ENCODE results near the gene HK3. TPM values are rescaled to one million over a fixed set of nuclear protein-coding genes. Genes with fewer than 3 reads are reported as not detected.
A peak's percentile ranks its signal among the peaks of the same experiment; 100 is the strongest.
"Not testable (repeated sequence)": the region's sequence is repeated elsewhere in the genome, so short reads cannot be mapped to it uniquely, and the experiment has no call there.

HK3 gene
- total and polyA plus RNA-seq, 7 experiments from 2014 or later, result 0.27 to 118 (median 2.0) TPM; not detected in 1

- peaks cover 15 to 33% (median 19%) of the 10 kb centered on the region in 5 donors for H3K27me3 Mint-ChIP-seq
- Histone ChIP-seq H3K4me3 (ENCODE audit: low read length) (no peak overlapping the region), H3K36me3 (ENCODE audit: control insufficient read depth in 2 of 3, insufficient read depth in 3 of 3, low read length in 3 of 3) (no peaks in the 10 kb centered on the region), H3K27me3 (ENCODE audit: control insufficient read depth in 2 of 2, insufficient read depth in 2 of 2, low read length in 2 of 2) (no peaks in the 10 kb centered on the region), H3K27ac (ENCODE audit: low read depth, low read length) (no peak overlapping the region), H3K9me3 (ENCODE audit: control insufficient read depth in 2 of 3, low read length in 3 of 3) (no peaks in the 10 kb centered on the region), H3K4me1 (ENCODE audit: control insufficient read depth in 2 of 2, insufficient read depth in 2 of 2, low read length in 2 of 2) (peaks cover 0 to 7% of the 10 kb centered on the region in 2 donors)
- H3K4me1 Mint-ChIP-seq, result peaks cover 0 to 18% (median 9%) of the 10 kb centered on the region in 7 donors
- intact Hi-C loops (cut with micrococcal nuclease), result no loop called here
- peaks cover 0 to 1% (median 0%) of the 10 kb centered on the region in 5 donors for H3K36me3 Mint-ChIP-seq
- DNase-seq (no peak), ATAC-seq (peak; percentile 28)
- no peak overlapping the region for H3K27ac Mint-ChIP-seq
- CTCF ChIA-PET, result no interaction called here
- peaks cover 0 to 2% (median 0%) of the 10 kb centered on the region in 11 donors for H3K9me3 Mint-ChIP-seq
- POLR2A ChIA-PET, result no interaction called here
- H3K4me3 Mint-ChIP-seq, result no peak overlapping the region
Observed at GRCh38 chr5:176875783-176876505, 23.2 kb downstream of the HK3 start.

- Histone ChIP-seq H3K36me3 (ENCODE audit: control insufficient read depth in 2 of 3, insufficient read depth in 3 of 3, low read length in 3 of 3) (no peaks in the 10 kb centered on the region), H3K9me3 (ENCODE audit: control insufficient read depth in 2 of 3, low read length in 3 of 3) (no peaks in the 10 kb centered on the region), H3K27me3 (ENCODE audit: control insufficient read depth in 2 of 2, insufficient read depth in 2 of 2, low read length in 2 of 2) (no peaks in the 10 kb centered on the region), H3K4me1 (ENCODE audit: control insufficient read depth in 2 of 2, insufficient read depth in 2 of 2, low read length in 2 of 2) (peaks cover 0 to 7% of the 10 kb centered on the region in 2 donors), H3K4me3 (ENCODE audit: low read length) (no peak overlapping the region), H3K27ac (ENCODE audit: low read depth, low read length) (no peak overlapping the region)
- no peak overlapping the region for H3K27ac Mint-ChIP-seq
- DNase-seq (no peak), ATAC-seq (no peak)
- H3K36me3 Mint-ChIP-seq, result peaks cover 0 to 1% (median 0%) of the 10 kb centered on the region in 5 donors
- ChIA-PET CTCF (no interaction called here), POLR2A (no interaction called here)
- no peak overlapping the region for H3K4me3 Mint-ChIP-seq
- H3K27me3 Mint-ChIP-seq, result peaks cover 15 to 33% (median 19%) of the 10 kb centered on the region in 5 donors
- peaks cover 0 to 4% (median 0%) of the 10 kb centered on the region in 11 donors for H3K9me3 Mint-ChIP-seq
- peaks cover 0 to 25% (median 9%) of the 10 kb centered on the region in 7 donors for H3K4me1 Mint-ChIP-seq
- intact Hi-C loops (cut with micrococcal nuclease), result no loop called here
Observed at GRCh38 chr5:176875014-176875550, 24.1 kb downstream of the HK3 start.

GRCh38 chr5:176874198-176874780 lies 24.9 kb downstream of the HK3 start:
- no peak overlapping the region for H3K27ac Mint-ChIP-seq
- ATAC-seq (no peak), DNase-seq (no peak)
- H3K36me3 ChIP-seq (ENCODE audit: control insufficient read depth in 2 of 3, insufficient read depth in 3 of 3, low read length in 3 of 3), result no peaks in the 10 kb centered on the region
- POLR2A ChIA-PET, result no interaction called here
- H3K4me1 Mint-ChIP-seq, result peaks cover 0 to 27% (median 9%) of the 10 kb centered on the region in 7 donors
- H3K4me3 Mint-ChIP-seq, result no peak overlapping the region
- H3K9me3 ChIP-seq (ENCODE audit: control insufficient read depth in 2 of 3, low read length in 3 of 3), result no peaks in the 10 kb centered on the region
- intact Hi-C loops (cut with micrococcal nuclease), result no loop called here
- peaks cover 0 to 4% (median 0%) of the 10 kb centered on the region in 11 donors for H3K9me3 Mint-ChIP-seq
- H3K36me3 Mint-ChIP-seq, result peaks cover 0 to 1% (median 0%) of the 10 kb centered on the region in 5 donors
- H3K27me3 Mint-ChIP-seq, result peaks cover 15 to 33% (median 19%) of the 10 kb centered on the region in 5 donors
- H3K4me3 ChIP-seq (ENCODE audit: low read length), result no peak overlapping the region
- H3K27ac ChIP-seq (ENCODE audit: low read depth, low read length), result no peak overlapping the region
- H3K4me1 ChIP-seq (ENCODE audit: control insufficient read depth in 2 of 2, insufficient read depth in 2 of 2, low read length in 2 of 2), result peaks cover 0 to 7% of the 10 kb centered on the region in 2 donors
- H3K27me3 ChIP-seq (ENCODE audit: control insufficient read depth in 2 of 2, insufficient read depth in 2 of 2, low read length in 2 of 2), result no peaks in the 10 kb centered on the region
- CTCF ChIA-PET, result no interaction called here

- H3K4me3 ChIP-seq (ENCODE audit: low read length), result no peak overlapping the region
- H3K27ac ChIP-seq (ENCODE audit: low read depth, low read length), result no peak overlapping the region
- no peak for ATAC-seq
- H3K27me3 Mint-ChIP-seq, result peaks cover 15 to 30% (median 19%) of the 10 kb centered on the region in 5 donors
- H3K4me3 Mint-ChIP-seq, result no peak overlapping the region
- POLR2A ChIA-PET, result no interaction called here
- peaks cover 0 to 7% of the 10 kb centered on the region in 2 donors for H3K4me1 ChIP-seq (ENCODE audit: control insufficient read depth in 2 of 2, insufficient read depth in 2 of 2, low read length in 2 of 2)
- H3K36me3 Mint-ChIP-seq, result peaks cover 0 to 1% (median 0%) of the 10 kb centered on the region in 5 donors
- H3K27ac Mint-ChIP-seq, result no peak overlapping the region
- peaks cover 0 to 4% (median 0%) of the 10 kb centered on the region in 11 donors for H3K9me3 Mint-ChIP-seq
- intact Hi-C loops (cut with micrococcal nuclease), result no loop called here
- no peaks in the 10 kb centered on the region for H3K36me3 ChIP-seq (ENCODE audit: control insufficient read depth in 2 of 3, insufficient read depth in 3 of 3, low read length in 3 of 3)
- no peaks in the 10 kb centered on the region for H3K27me3 ChIP-seq (ENCODE audit: control insufficient read depth in 2 of 2, insufficient read depth in 2 of 2, low read length in 2 of 2)
- H3K4me1 Mint-ChIP-seq, result peaks cover 0 to 27% (median 9%) of the 10 kb centered on the region in 7 donors
- DNase-seq, result no peak
- CTCF ChIA-PET, result no interaction called here
- no peaks in the 10 kb centered on the region for H3K9me3 ChIP-seq (ENCODE audit: control insufficient read depth in 2 of 3, low read length in 3 of 3)
Observed at GRCh38 chr5:176873541-176874172, 25.5 kb downstream of the HK3 start.

GRCh38 chr5:176873011-176873410 lies 26.1 kb downstream of the HK3 start:
- CTCF ChIA-PET, result not testable (repeated sequence)

GRCh38 chr5:176872586-176872985 lies 26.6 kb downstream of the HK3 start:
- H3K27ac Mint-ChIP-seq; H3K36me3 ChIP-seq (ENCODE audit: control insufficient read depth in 2 of 3, insufficient read depth in 3 of 3, low read length in 3 of 3); POLR2A ChIA-PET; H3K4me3 ChIP-seq (ENCODE audit: low read length); DNase-seq; H3K9me3 ChIP-seq (ENCODE audit: control insufficient read depth in 2 of 3, low read length in 3 of 3); ATAC-seq; H3K4me1 ChIP-seq (ENCODE audit: control insufficient read depth in 2 of 2, insufficient read depth in 2 of 2, low read length in 2 of 2); H3K27ac ChIP-seq (ENCODE audit: low read depth, low read length); H3K4me3 Mint-ChIP-seq; H3K36me3 Mint-ChIP-seq; intact Hi-C loops (cut with micrococcal nuclease); CTCF ChIA-PET; H3K27me3 ChIP-seq (ENCODE audit: control insufficient read depth in 2 of 2, insufficient read depth in 2 of 2, low read length in 2 of 2); H3K9me3 Mint-ChIP-seq: not testable (repeated sequence)
- H3K27me3 Mint-ChIP-seq, result peaks cover 15 to 31% (median 20%) of the 10 kb centered on the region in 5 donors
- peaks cover 0 to 27% (median 9%) of the 10 kb centered on the region in 7 donors for H3K4me1 Mint-ChIP-seq

More at GRCh38 chr5:176873011-176873410, 26.1 kb downstream of the HK3 start:
- Mint-ChIP-seq H3K27me3 (peaks cover 15 to 29% (median 19%) of the 10 kb centered on the region in 5 donors), H3K4me1 (peaks cover 0 to 27% (median 9%) of the 10 kb centered on the region in 7 donors)
- H3K4me1 ChIP-seq (ENCODE audit: control insufficient read depth in 2 of 2, insufficient read depth in 2 of 2, low read length in 2 of 2); H3K27ac Mint-ChIP-seq; H3K9me3 ChIP-seq (ENCODE audit: control insufficient read depth in 2 of 3, low read length in 3 of 3); H3K4me3 ChIP-seq (ENCODE audit: low read length); intact Hi-C loops (cut with micrococcal nuclease); H3K27ac ChIP-seq (ENCODE audit: low read depth, low read length); H3K4me3 Mint-ChIP-seq; H3K27me3 ChIP-seq (ENCODE audit: control insufficient read depth in 2 of 2, insufficient read depth in 2 of 2, low read length in 2 of 2); H3K36me3 ChIP-seq (ENCODE audit: control insufficient read depth in 2 of 3, insufficient read depth in 3 of 3, low read length in 3 of 3); DNase-seq; ATAC-seq; H3K9me3 Mint-ChIP-seq; POLR2A ChIA-PET; H3K36me3 Mint-ChIP-seq: not testable (repeated sequence)

Measured in naive thymus-derived CD4-positive, alpha-beta T cell (primary cell).